GM20000 (cell line): ENCODE data around the gene CNTNAP5.

Source experiments
- DNase-seq: peaks from one replicate; pipeline ENCODE4 v3.0.0; 2012; ENCODE audit warnings: low spot score
- TF ChIP-seq, protein P1 (sequence below): IDR thresholded peaks from 2 replicates; pipeline ENCODE4 v1.5.1; 2012; ENCODE audit warnings: mild to moderate bottlenecking, control low read depth; ENCODE audit errors: extremely low read depth, missing control alignments

Gene CNTNAP5

DNA sequence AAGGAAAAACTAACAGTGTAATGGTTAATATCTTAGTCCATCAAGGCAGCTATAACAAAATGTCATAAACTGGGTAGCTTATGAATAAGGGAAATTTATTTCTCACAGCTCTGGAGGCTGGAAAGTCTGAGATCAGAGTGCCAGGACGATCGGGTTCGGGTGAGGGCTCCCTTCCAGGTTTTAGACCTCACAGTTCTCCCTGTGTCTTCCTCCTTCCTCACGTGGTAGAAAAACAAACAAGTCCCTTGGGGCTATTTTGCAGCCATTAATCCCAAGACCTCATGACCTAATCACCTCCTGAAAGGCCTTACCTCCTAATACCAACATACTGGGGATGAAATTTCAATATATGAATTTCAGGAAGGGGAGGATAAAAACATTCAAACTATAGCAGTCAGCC is 455.9 kb downstream of the CNTNAP5 start:
- TF ChIP-seq, protein P1, sequence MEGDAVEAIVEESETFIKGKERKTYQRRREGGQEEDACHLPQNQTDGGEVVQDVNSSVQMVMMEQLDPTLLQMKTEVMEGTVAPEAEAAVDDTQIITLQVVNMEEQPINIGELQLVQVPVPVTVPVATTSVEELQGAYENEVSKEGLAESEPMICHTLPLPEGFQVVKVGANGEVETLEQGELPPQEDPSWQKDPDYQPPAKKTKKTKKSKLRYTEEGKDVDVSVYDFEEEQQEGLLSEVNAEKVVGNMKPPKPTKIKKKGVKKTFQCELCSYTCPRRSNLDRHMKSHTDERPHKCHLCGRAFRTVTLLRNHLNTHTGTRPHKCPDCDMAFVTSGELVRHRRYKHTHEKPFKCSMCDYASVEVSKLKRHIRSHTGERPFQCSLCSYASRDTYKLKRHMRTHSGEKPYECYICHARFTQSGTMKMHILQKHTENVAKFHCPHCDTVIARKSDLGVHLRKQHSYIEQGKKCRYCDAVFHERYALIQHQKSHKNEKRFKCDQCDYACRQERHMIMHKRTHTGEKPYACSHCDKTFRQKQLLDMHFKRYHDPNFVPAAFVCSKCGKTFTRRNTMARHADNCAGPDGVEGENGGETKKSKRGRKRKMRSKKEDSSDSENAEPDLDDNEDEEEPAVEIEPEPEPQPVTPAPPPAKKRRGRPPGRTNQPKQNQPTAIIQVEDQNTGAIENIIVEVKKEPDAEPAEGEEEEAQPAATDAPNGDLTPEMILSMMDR, result no peak
- no peak for DNase-seq

DNA sequence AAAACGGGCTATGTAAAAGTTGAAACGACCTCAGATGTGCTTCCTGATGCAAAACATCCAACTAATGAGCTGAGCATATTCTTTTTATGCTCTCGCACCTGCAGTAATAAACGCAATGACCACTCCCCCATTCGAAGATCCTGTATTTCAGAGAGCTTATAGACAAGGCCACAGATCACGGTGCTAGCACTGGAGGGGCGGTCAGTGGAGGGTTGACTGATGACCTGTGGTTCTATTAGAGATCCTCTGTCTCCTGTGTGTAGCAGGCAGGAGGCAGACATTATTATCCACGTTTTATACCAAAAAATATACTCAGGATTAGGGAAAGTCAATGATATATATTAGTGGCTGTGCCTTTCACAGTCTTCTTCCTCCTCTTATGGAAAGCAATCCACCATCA is 457.0 kb downstream of the CNTNAP5 start:
- DNase-seq, result no peak

DNA sequence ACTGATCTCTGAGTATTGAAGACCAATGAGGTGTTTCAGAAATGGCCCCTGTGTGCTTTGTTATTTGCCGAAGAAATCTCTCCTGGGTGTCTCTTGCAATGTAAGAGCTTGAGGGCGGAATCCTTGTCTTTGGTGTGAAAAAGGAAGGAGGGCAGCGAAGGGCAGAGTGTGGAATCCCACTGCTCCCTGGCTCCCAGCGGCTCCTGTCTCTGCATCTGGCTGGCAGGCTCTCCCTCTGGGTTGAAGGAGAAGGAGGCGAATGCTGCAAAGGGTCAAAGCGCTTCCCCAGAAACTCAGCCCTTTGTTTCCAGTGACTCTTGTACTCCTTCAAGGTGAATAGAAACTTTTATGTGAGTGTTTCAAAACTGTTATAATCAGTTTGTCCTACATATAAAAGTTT is 457.5 kb downstream of the CNTNAP5 start:
- DNase-seq, result no peak
- TF ChIP-seq, protein P1, result no peak

More for the DNA sequence above, 457.0 kb downstream of the CNTNAP5 start:
- TF ChIP-seq, protein P1, result no peak

DNA sequence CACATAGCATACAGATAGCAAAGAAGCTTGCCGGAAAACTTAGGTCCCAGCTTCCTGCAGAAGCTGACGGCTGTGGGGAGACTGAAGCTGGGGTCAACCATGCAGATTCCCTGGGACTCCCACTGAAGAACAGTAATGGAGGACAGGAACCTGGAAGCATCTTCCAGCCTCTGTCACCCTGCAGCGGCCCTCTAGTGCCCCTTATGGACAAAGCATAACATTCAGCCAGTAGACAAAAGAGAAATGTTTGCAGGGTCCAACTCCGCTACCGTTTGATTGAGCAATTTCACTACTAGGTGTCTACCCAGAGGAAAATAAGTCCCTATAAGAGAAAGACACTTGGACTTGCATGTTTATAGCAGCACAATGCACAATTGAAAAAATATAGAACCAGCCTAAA is 460.6 kb downstream of the CNTNAP5 start:
- TF ChIP-seq, protein P1, result no peak
- DNase-seq, result no peak

DNA sequence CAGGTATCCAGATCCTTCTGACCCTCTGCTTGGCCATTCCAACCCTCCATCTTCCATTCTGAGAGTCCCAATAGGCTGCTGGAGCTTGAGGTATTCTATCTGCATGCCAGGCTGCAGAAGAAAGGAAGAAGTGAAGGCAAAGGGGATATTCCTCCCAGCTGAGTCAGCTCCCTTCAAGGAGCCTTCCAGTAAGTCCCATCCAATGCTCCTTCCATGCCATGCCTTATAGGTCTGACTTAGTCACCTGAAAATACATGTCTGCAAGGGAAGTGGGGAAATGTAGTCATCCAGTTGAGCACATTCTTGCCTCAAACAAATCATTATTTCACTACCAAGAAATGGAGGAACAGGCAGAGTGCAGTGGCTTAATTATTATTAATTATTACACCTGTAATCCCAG is 464.6 kb downstream of the CNTNAP5 start:
- DNase-seq, result no peak
- TF ChIP-seq, protein P1, result no peak

DNA sequence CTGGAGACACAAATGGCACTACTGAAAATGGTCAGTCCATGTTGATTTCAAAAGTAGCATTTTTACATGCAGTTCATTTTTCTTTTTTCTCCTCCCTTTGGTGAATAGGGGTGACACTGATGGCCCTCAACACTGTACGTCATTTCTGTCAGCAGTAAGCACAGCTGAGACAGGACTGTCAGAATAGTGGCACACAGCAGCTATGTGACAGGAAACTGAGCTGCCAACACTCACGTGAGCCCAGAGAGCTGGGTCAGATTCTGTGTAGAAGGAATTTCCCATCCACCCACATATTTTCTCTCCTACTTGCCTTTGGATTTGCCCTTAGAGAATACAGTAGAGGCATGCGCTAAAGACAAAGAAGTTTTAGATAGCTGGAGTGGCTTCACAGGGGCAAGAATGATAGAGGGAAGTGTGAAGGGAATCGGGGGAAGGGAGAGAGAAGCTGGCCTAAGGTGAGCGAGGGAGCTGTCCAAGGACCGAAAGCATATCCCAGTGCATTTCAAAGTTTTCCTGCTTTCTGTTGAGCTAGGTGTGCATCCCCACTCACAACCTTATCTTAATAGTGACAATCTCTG is 476.6 kb downstream of the CNTNAP5 start:
- DNase-seq, result no peak
- TF ChIP-seq, protein P1, result no peak

DNA sequence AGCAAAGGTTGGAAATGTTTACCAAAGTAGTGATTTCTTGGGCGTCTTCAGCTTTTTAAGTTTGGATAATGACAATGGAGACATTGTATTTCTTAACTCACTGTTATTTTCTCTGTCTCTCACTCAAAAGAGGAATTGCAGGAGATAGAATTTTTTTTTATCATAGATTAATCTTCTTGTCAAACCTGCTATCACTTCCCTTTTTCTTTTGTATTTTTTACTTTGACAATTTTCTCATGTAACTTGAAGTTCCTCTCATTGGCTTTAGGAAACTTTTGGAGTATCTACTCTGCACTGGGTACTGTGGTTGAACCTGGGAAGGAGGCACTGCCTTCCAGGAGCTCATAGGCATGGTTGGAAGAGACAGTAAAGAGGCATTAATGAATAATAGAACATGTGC is 489.1 kb downstream of the CNTNAP5 start:
- DNase-seq, result no peak
- TF ChIP-seq, protein P1, result no peak
